Measurements from ENCODE around the gene PNO1.
A peak's percentile ranks its signal among the peaks of the same experiment; 100 is the strongest.

Gene PNO1

DNA sequence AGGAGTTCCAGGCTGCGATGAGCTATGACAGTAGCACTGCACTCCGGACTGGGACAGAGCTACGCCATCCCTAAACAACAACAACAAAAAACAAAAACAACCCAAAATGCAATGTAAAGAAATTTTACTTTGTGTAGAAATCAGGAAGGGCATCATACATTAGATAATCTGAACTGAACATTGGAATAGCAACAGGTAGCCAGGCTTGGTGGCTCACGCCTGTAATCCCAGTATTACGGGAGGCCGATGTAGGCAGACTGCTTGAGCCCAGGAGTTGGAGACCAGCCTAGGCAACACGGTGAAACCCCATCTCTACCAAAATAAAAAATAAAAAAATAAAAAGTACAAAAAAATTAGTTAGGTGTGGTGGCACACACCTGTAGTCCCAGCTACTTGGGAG, 2.1 kb upstream of the PNO1 start:
- H3K27ac ChIP-seq, result no peak overlapping the region
- H3K36me3 ChIP-seq, result peaks cover 21% of the 10 kb centered on the region
- 0 out of 2 replicates have a peak overlapping the region, but pooled peaks have one; percentile 97 for H3K9ac ChIP-seq
- H3K4me1 ChIP-seq, result peaks cover 58% of the 10 kb centered on the region
- H3K4me2 ChIP-seq, result peak overlapping the region; percentile 91
- no peaks in the 10 kb centered on the region for H3K9me3 ChIP-seq
- no peaks in the 10 kb centered on the region for H3K27me3 ChIP-seq
- H4K20me1 ChIP-seq, result peaks cover under 1% of the 10 kb centered on the region; the same call in 1 of the 2 replicates
- no peak for TF ChIP-seq Cebpa-rat (IDR thresholded peaks at IDR 0.05)
- H3K4me3 ChIP-seq, result no peak overlapping the region

DNA sequence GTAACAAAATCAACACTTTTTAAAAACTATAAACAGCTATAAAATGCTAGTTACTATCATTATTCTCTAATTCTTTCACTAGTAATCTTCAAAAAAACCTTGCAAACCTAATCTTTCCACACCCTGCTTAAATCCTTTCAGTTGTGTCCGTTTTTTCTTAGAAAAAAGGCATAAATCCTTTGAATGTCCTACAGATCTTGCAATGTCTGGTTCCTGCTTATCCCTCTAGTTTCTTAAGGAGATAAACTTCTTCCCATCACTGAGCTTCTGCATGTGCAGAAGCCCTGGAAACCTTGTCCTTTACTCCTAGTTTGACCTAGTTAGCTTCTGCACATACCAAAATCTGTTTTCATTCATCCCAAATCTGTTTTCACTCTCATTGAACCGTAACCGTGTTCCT, 1.3 kb upstream of the PNO1 start:
- Histone ChIP-seq H3K4me3 (peak overlapping the region; percentile 92), H3K27me3 (no peaks in the 10 kb centered on the region), H3K9ac (peak overlapping the region; percentile 97), H3K4me2 (peak overlapping the region; percentile 91), H3K36me3 (peaks cover 29% of the 10 kb centered on the region), H3K27ac (peak overlapping the region; percentile 97), H3K9me3 (no peaks in the 10 kb centered on the region), H3K4me1 (peaks cover 50% of the 10 kb centered on the region), H4K20me1 (peaks cover 8% of the 10 kb centered on the region; the same call in 1 of the 2 replicates)
- no peak for TF ChIP-seq Cebpa-rat (IDR thresholded peaks at IDR 0.05)

DNA sequence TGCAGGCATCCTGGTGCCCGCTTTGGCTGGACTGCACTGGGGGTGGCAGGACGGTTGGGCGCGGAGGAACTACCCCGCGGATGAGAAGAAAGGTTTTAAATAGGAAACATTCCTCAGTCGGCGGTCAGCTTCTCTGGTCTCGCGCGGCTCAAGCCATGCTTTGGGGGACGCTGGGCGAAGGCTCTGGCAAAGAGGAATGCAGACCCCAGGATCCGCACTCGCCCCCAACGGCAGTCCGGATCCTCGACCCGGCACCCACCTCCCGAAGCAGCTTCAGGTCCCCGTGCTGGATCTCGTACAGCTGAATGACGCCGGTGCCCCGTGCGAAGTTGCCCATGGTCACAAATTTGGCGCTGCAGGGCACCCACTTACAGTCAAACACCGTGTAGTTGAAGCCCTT, 686 bp upstream of the PNO1 start:
- H3K27ac ChIP-seq, result peak overlapping the region; percentile 97
- H3K9ac ChIP-seq, result peak overlapping the region; percentile 97
- TF ChIP-seq Cebpa-rat (IDR thresholded peaks at IDR 0.05), result no peak
- peak overlapping the region; percentile 92 for H3K4me3 ChIP-seq
- peaks cover 14% of the 10 kb centered on the region; the same call in 1 of the 2 replicates for H4K20me1 ChIP-seq
- H3K4me2 ChIP-seq, result peak overlapping the region; percentile 91
- H3K36me3 ChIP-seq, result peaks cover 35% of the 10 kb centered on the region
- no peaks in the 10 kb centered on the region for H3K27me3 ChIP-seq
- H3K4me1 ChIP-seq, result peaks cover 45% of the 10 kb centered on the region
- no peaks in the 10 kb centered on the region for H3K9me3 ChIP-seq

DNA sequence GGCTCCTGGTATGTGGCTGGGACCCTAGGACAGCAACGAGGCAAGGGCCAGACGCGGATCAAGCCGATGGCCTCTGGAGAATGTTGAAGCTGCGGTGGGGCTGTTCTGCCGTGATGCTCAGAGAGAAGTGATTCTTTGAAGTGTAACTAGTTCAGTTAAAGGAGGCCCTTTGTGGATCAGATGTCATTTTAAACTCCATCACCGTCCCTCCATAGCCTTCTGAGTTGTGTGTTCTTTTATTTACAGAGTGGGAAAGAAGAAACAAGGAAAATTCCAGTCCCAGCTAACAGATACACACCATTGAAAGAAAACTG, 403 bp downstream of the PNO1 start:
- Histone ChIP-seq H3K4me3 (peak overlapping the region; percentile 92), H3K27me3 (no peaks in the 10 kb centered on the region), H3K9ac (peak overlapping the region; percentile 97), H4K20me1 (peaks cover 15% of the 10 kb centered on the region; the same call in 1 of the 2 replicates), H3K27ac (peak overlapping the region; percentile 97), H3K36me3 (peaks cover 46% of the 10 kb centered on the region), H3K4me2 (peak overlapping the region; percentile 65), H3K4me1 (peaks cover 34% of the 10 kb centered on the region), H3K9me3 (no peaks in the 10 kb centered on the region)
- no peak for TF ChIP-seq Cebpa-rat (IDR thresholded peaks at IDR 0.05)

DNA sequence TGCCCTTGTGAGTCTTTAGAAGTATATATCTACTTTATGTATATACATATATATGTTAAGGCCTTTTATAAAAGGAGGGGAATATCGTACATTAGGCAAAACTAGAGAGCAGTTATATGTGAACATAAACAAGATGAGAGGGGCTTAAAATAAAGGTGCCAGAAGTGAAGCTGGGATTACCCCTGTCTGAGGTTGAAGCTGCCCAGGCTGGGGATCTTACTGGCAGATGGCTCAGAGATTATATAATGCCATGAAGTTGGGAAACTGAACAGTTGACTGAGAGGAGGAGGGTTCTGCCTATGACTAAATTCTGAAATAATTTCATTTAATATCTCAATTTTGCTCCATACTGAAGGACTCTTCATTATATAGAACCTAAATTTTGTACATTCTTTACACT, 6.0 kb downstream of the PNO1 start:
- H3K4me3 ChIP-seq, result no peak overlapping the region
- no peak overlapping the region for H3K27ac ChIP-seq
- no peak for TF ChIP-seq Cebpa-rat (IDR thresholded peaks at IDR 0.05)
- H3K4me1 ChIP-seq, result peaks cover 11% of the 10 kb centered on the region
- peaks cover 87% of the 10 kb centered on the region for H3K36me3 ChIP-seq
- H3K4me2 ChIP-seq, result no peak overlapping the region
- no peak overlapping the region for H3K9ac ChIP-seq
- H3K9me3 ChIP-seq, result no peaks in the 10 kb centered on the region
- no peaks in the 10 kb centered on the region for H3K27me3 ChIP-seq
- H4K20me1 ChIP-seq, result peaks cover 48% of the 10 kb centered on the region

DNA sequence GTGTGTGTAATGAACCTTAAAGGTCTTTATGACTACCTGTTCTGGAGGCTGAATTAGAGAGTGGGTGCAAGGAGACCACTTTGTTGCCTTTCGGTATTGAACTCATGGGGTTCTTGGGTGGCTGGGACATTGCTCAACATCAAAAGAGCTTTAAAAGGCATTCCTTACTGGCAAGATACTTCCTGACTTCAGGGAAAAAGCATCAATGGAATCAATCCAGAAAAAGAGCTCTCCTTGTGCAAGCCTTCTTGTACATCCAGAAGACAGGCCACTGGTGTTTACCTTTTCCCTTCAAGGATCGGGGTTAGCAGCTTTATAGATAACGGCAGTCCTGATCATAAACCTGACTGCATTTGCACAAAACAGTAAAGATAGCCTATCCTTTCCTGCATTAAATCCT, 9.5 kb downstream of the PNO1 start:
- peaks cover 10% of the 10 kb centered on the region; the same call in 1 of the 2 replicates for H3K4me1 ChIP-seq
- H3K27me3 ChIP-seq, result no peaks in the 10 kb centered on the region
- no peaks in the 10 kb centered on the region for H3K9me3 ChIP-seq
- no peak overlapping the region for H3K4me3 ChIP-seq
- peaks cover 67% of the 10 kb centered on the region for H4K20me1 ChIP-seq
- H3K36me3 ChIP-seq, result peaks cover 93% of the 10 kb centered on the region
- H3K4me2 ChIP-seq, result no peak overlapping the region
- no peak for TF ChIP-seq Cebpa-rat (IDR thresholded peaks at IDR 0.05)
- H3K9ac ChIP-seq, result no peak overlapping the region
- no peak overlapping the region for H3K27ac ChIP-seq

DNA sequence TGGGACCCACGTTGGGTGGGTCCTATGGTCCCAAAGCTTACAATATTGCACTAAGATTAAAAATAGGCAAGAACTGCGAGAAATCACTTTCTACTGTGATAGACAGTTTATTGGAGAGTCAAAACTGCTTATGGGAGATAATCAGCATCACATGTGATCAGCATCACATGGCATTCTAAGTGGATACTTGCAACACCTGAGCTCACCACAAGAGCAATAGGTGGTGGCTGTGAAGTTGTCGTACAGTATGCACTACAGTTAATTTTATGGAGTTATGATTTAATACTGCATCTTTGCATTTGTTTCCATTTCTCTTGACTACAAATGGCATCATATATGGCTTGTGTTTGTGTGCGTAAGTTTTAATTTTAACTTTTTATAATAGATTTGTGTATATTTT, 11.6 kb downstream of the PNO1 start:
- peaks cover 83% of the 10 kb centered on the region for H4K20me1 ChIP-seq
- H3K4me1 ChIP-seq, result peaks cover 31% of the 10 kb centered on the region
- H3K27ac ChIP-seq, result no peak overlapping the region
- H3K9ac ChIP-seq, result no peak overlapping the region
- no peaks in the 10 kb centered on the region for H3K9me3 ChIP-seq
- no peak overlapping the region for H3K4me3 ChIP-seq
- TF ChIP-seq Cebpa-rat (IDR thresholded peaks at IDR 0.05), result no peak
- H3K27me3 ChIP-seq, result no peaks in the 10 kb centered on the region
- H3K36me3 ChIP-seq, result peaks cover 87% of the 10 kb centered on the region
- no peak overlapping the region for H3K4me2 ChIP-seq

DNA sequence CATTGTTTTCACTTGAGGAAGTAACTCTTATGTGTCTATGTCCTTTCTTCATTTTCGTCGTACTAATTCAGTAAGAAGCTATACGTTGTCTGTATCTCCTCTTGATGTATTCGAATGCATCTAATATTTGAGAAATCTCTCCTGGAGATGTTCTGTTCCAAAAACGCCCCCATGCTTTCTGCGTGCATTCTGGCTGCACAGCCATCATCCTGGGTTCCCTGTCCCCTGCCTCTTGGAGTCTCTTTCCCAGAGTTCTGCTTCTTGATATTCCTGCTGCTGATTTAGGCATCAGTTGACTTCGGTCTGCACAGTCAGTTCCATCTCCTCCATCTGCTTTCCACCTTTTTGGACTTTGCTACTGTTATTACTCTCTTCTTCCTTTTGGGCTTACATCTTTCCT, 13.5 kb downstream of the PNO1 start:
- Histone ChIP-seq H3K27me3 (no peaks in the 10 kb centered on the region), H3K9me3 (no peaks in the 10 kb centered on the region), H3K36me3 (peaks cover 92% of the 10 kb centered on the region), H3K4me2 (peak overlapping the region; percentile 7; the same call in 1 of the 2 replicates), H3K4me3 (no peak overlapping the region), H3K9ac (no peak overlapping the region), H3K27ac (no peak overlapping the region), H4K20me1 (peaks cover 78% of the 10 kb centered on the region), H3K4me1 (peaks cover 33% of the 10 kb centered on the region)
- no peak for TF ChIP-seq Cebpa-rat (IDR thresholded peaks at IDR 0.05)

DNA sequence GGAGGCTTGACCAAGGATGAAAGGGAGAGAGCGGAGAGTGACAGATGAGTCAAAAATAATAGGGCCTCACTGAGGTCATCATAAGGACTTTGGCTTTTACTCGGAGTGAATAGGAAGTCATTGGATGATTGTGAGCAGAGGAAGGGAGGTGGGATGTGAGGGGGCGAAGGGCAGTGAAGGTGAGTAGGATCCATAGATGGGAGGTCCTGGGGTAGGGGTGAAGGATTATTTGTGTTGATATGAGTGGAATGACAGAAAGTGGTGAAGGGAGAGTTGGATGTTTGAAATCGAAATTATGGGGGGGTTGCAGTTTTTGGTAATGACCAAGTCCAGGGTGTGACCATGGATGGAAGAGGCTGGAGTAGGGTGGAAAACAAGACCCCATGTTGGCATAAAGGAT, 14.0 kb downstream of the PNO1 start:
- H3K9ac ChIP-seq, result no peak overlapping the region
- H3K27ac ChIP-seq, result no peak overlapping the region
- peaks cover 73% of the 10 kb centered on the region for H4K20me1 ChIP-seq
- no peak for TF ChIP-seq Cebpa-rat (IDR thresholded peaks at IDR 0.05)
- H3K36me3 ChIP-seq, result peaks cover 92% of the 10 kb centered on the region
- H3K4me3 ChIP-seq, result no peak overlapping the region
- no peaks in the 10 kb centered on the region for H3K27me3 ChIP-seq
- H3K9me3 ChIP-seq, result no peaks in the 10 kb centered on the region
- H3K4me1 ChIP-seq, result peaks cover 33% of the 10 kb centered on the region
- H3K4me2 ChIP-seq, result peak overlapping the region; percentile 7; the same call in 1 of the 2 replicates

DNA sequence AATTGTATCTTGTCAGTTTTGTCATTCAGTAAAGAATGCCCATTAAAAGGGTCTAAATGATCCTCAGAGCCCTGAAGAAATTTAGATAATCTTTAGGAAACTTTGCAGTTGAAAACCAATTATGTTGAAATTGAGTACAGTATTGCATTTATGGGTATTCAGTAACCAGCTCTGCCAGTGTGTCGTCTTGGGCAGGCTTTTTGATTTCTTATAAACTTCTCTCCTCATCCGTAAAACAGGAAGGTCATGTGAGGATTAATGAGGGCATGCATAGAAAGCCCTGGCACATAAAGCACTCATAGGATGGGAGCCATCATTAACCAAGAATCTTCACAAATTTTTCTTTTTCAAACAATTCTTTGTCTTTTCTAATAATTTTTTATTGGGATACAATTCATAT, 14.8 kb downstream of the PNO1 start:
- no peak overlapping the region for H3K9ac ChIP-seq
- TF ChIP-seq Cebpa-rat (IDR thresholded peaks at IDR 0.05), result no peak
- H3K4me3 ChIP-seq, result no peak overlapping the region
- peaks cover 92% of the 10 kb centered on the region for H3K36me3 ChIP-seq
- H3K9me3 ChIP-seq, result no peaks in the 10 kb centered on the region
- no peaks in the 10 kb centered on the region for H3K27me3 ChIP-seq
- H3K4me2 ChIP-seq, result no peak overlapping the region
- peaks cover 73% of the 10 kb centered on the region for H4K20me1 ChIP-seq
- H3K27ac ChIP-seq, result no peak overlapping the region
- peaks cover 33% of the 10 kb centered on the region for H3K4me1 ChIP-seq

All from BLaER1 (cell line).